T-helper 17 cell (primary cell): Measurements from ENCODE around the gene MAML3. TPM values are rescaled to one million over a fixed set of nuclear protein-coding genes. Genes with fewer than 3 reads are reported as not detected.

Experiments
- ATAC-seq: fragments of 150-1000 bp; cut with Tn5 transposase; 2 replicates; pipeline ENCODE4 v1.10.0; 2021; ENCODE audit warnings: mild to moderate bottlenecking, moderate library complexity
- DNase-seq, 3 donors: peaks; one replicate each; pipeline versions ENCODE4 v3.0.0 to v3.0.0-alpha.2; 2020 to 2021
- H3K9me3 ChIP-seq: one replicate; pipeline ENCODE4 v1.7.0; 2013; ENCODE audit warnings: low read length, mild to moderate bottlenecking; ENCODE audit not compliant: control insufficient read depth, poor library complexity, severe bottlenecking
- H3K27ac Mint-ChIP-seq: one replicate; pipeline ENCODE4 v1.8.0; 2022; ENCODE audit warnings: mild to moderate bottlenecking, moderate library complexity, mixed read lengths
- H3K27me3 Mint-ChIP-seq: one replicate; pipeline ENCODE4 v1.8.0; 2022; ENCODE audit warnings: mixed read lengths
- H3K36me3 Mint-ChIP-seq: one replicate; pipeline ENCODE4 v1.8.0; 2022; ENCODE audit warnings: low read depth, mixed read lengths
- H3K4me1 Mint-ChIP-seq: one replicate; pipeline ENCODE4 v1.8.0; 2022; ENCODE audit warnings: mild to moderate bottlenecking, mixed read lengths
- H3K4me3 Mint-ChIP-seq: one replicate; pipeline ENCODE4 v1.8.0; 2022; ENCODE audit warnings: mild to moderate bottlenecking, moderate library complexity, mixed read lengths
- total RNA-seq, 4 donors: library from RNA in 2 of 4; stranded (reverse) in 2 of 4; gene quantifications; one replicate each; pipeline ENCODE4 v1.2.3 and lab custom pipeline; 2022 to 2026

Gene MAML3
- total RNA-seq, 2 donors from 2014 or later: 1.1 to 4.2 TPM

GRCh38 chr4:139907001-139907809 lies 246.8 kb downstream of the MAML3 start:
- H3K4me1 Mint-ChIP-seq: no peaks in the 10 kb centered on the region
- no peaks in the 10 kb centered on the region for H3K36me3 Mint-ChIP-seq
- no peaks in the 10 kb centered on the region for H3K9me3 ChIP-seq
- no peaks in the 10 kb centered on the region for H3K27me3 Mint-ChIP-seq
- no peak overlapping the region for H3K4me3 Mint-ChIP-seq
- ATAC-seq (no peak), DNase-seq (no peak)
- H3K27ac Mint-ChIP-seq: no peak overlapping the region

GRCh38 chr4:139905489-139905888 lies 248.5 kb downstream of the MAML3 start:
- DNase-seq: no peak
- peaks cover 6% of the 10 kb centered on the region for H3K27me3 Mint-ChIP-seq
- no peaks in the 10 kb centered on the region for H3K9me3 ChIP-seq
- H3K27ac Mint-ChIP-seq: no peak overlapping the region
- H3K4me1 Mint-ChIP-seq: peaks cover 2% of the 10 kb centered on the region
- H3K4me3 Mint-ChIP-seq: no peak overlapping the region
- H3K36me3 Mint-ChIP-seq: no peaks in the 10 kb centered on the region
- ATAC-seq: no peak

GRCh38 chr4:139904406-139904805 lies 249.6 kb downstream of the MAML3 start:
- ATAC-seq: no peak
- DNase-seq: no peak

GRCh38 chr4:139903845-139904244 lies 250.1 kb downstream of the MAML3 start:
- ATAC-seq (no peak), DNase-seq (no peak)
- no peaks in the 10 kb centered on the region for H3K36me3 Mint-ChIP-seq
- H3K27ac Mint-ChIP-seq: no peak overlapping the region
- H3K4me3 Mint-ChIP-seq: no peak overlapping the region
- H3K4me1 Mint-ChIP-seq: peaks cover 2% of the 10 kb centered on the region
- no peaks in the 10 kb centered on the region for H3K9me3 ChIP-seq
- H3K27me3 Mint-ChIP-seq: peaks cover 6% of the 10 kb centered on the region

More at GRCh38 chr4:139904406-139904805, 249.6 kb downstream of the MAML3 start:
- no peaks in the 10 kb centered on the region for H3K36me3 Mint-ChIP-seq
- H3K4me1 Mint-ChIP-seq: peaks cover 2% of the 10 kb centered on the region
- H3K27me3 Mint-ChIP-seq: peaks cover 6% of the 10 kb centered on the region
- no peaks in the 10 kb centered on the region for H3K9me3 ChIP-seq
- H3K27ac Mint-ChIP-seq: no peak overlapping the region
- no peak overlapping the region for H3K4me3 Mint-ChIP-seq

GRCh38 chr4:139902321-139903320 lies 251.4 kb downstream of the MAML3 start:
- no peak for DNase-seq
- Mint-ChIP-seq H3K4me3 (no peak overlapping the region), H3K27ac (no peak overlapping the region), H3K36me3 (peaks cover 2% of the 10 kb centered on the region), H3K4me1 (peaks cover 5% of the 10 kb centered on the region), H3K27me3 (peaks cover 6% of the 10 kb centered on the region)
- ATAC-seq: no peak
- H3K9me3 ChIP-seq: no peaks in the 10 kb centered on the region

- H3K9me3 ChIP-seq: no peaks in the 10 kb centered on the region
- DNase-seq (no peak), ATAC-seq (no peak)
- Mint-ChIP-seq H3K27me3 (peaks cover 6% of the 10 kb centered on the region), H3K27ac (no peak overlapping the region), H3K36me3 (peaks cover 2% of the 10 kb centered on the region), H3K4me3 (no peak overlapping the region), H3K4me1 (peaks cover 5% of the 10 kb centered on the region)
Measured at GRCh38 chr4:139901531-139902320, 252.3 kb downstream of the MAML3 start.

GRCh38 chr4:139900964-139901376 lies 253.0 kb downstream of the MAML3 start:
- Mint-ChIP-seq H3K27ac (no peak overlapping the region), H3K4me3 (no peak overlapping the region), H3K36me3 (peaks cover 2% of the 10 kb centered on the region), H3K27me3 (peaks cover 6% of the 10 kb centered on the region), H3K4me1 (peaks cover 5% of the 10 kb centered on the region)
- DNase-seq (no peak), ATAC-seq (no peak)
- no peaks in the 10 kb centered on the region for H3K9me3 ChIP-seq

- peaks cover 2% of the 10 kb centered on the region for H3K36me3 Mint-ChIP-seq
- peaks cover 6% of the 10 kb centered on the region for H3K27me3 Mint-ChIP-seq
- ATAC-seq (no peak), DNase-seq (no peak)
- H3K4me3 Mint-ChIP-seq: no peak overlapping the region
- H3K9me3 ChIP-seq: no peaks in the 10 kb centered on the region
- H3K4me1 Mint-ChIP-seq: peaks cover 5% of the 10 kb centered on the region
- no peak overlapping the region for H3K27ac Mint-ChIP-seq
Measured at GRCh38 chr4:139899346-139899745, 254.6 kb downstream of the MAML3 start.

GRCh38 chr4:139898293-139898692 lies 255.7 kb downstream of the MAML3 start:
- ATAC-seq: no peak
- Mint-ChIP-seq H3K4me3 (no peak overlapping the region), H3K4me1 (peaks cover 5% of the 10 kb centered on the region), H3K27ac (no peak overlapping the region), H3K27me3 (peaks cover 6% of the 10 kb centered on the region), H3K36me3 (peaks cover 2% of the 10 kb centered on the region)
- no peaks in the 10 kb centered on the region for H3K9me3 ChIP-seq
- no peak for DNase-seq

GRCh38 chr4:139896091-139896604 lies 257.8 kb downstream of the MAML3 start:
- Mint-ChIP-seq H3K27ac (no peak overlapping the region), H3K4me3 (no peak overlapping the region), H3K27me3 (peaks cover 3% of the 10 kb centered on the region), H3K36me3 (peaks cover 2% of the 10 kb centered on the region), H3K4me1 (peaks cover 3% of the 10 kb centered on the region)
- no peak for DNase-seq
- no peak for ATAC-seq
- H3K9me3 ChIP-seq: no peaks in the 10 kb centered on the region

- DNase-seq (no peak), ATAC-seq (no peak)
- Mint-ChIP-seq H3K27me3 (no peaks in the 10 kb centered on the region), H3K27ac (no peak overlapping the region), H3K4me1 (peaks cover 3% of the 10 kb centered on the region), H3K36me3 (peaks cover 2% of the 10 kb centered on the region), H3K4me3 (no peak overlapping the region)
- H3K9me3 ChIP-seq: no peaks in the 10 kb centered on the region
Measured at GRCh38 chr4:139893801-139894200, 260.2 kb downstream of the MAML3 start.

- H3K4me3 Mint-ChIP-seq: no peak overlapping the region
- no peaks in the 10 kb centered on the region for H3K27me3 Mint-ChIP-seq
- no peaks in the 10 kb centered on the region for H3K4me1 Mint-ChIP-seq
- H3K36me3 Mint-ChIP-seq: no peaks in the 10 kb centered on the region
- no peak for DNase-seq
- H3K9me3 ChIP-seq: no peaks in the 10 kb centered on the region
- ATAC-seq: no peak
- H3K27ac Mint-ChIP-seq: no peak overlapping the region
Measured at GRCh38 chr4:139892973-139893736, 260.8 kb downstream of the MAML3 start.
